Lung (tissue), 12 donors: ENCODE results near the gene HMGXB4. TPM values are rescaled to one million over a fixed set of nuclear protein-coding genes. Genes with fewer than 3 reads are reported as not detected.

Source experiments
- ATAC-seq: fragments of 200-7000 bp; cut with Tn5 transposase; one replicate; pipeline ENCODE4 v1.9.1; 2020; ENCODE audit warnings: moderate number of reproducible peaks; ENCODE audit not compliant: insufficient read depth, low FRiP score
- DNase-seq, 3 donors: peaks; one replicate each; pipeline ENCODE4 v3.0.0-alpha.2; 2013 to 2017
- H3K27ac ChIP-seq, 2 donors: one replicate each; pipeline ENCODE4 v1.5.1; 2013; ENCODE audit warnings: mild to moderate bottlenecking in 2 of 2, moderate library complexity in 2 of 2, control low read depth in 1 of 2, inconsistent platforms in 1 of 2, low read depth in 1 of 2, low read length in 1 of 2
- H3K27me3 ChIP-seq, 3 donors: one replicate each; pipeline ENCODE4 v1.5.1; 2013; ENCODE audit warnings: low read length in 2 of 3; ENCODE audit not compliant: control insufficient read depth in 3 of 3, insufficient read depth in 3 of 3
- H3K36me3 ChIP-seq, 4 donors: one replicate each; pipeline ENCODE4 v1.5.1; 2013; ENCODE audit warnings: low read length in 4 of 4, mild to moderate bottlenecking in 1 of 4, moderate library complexity in 1 of 4; ENCODE audit not compliant: control insufficient read depth in 4 of 4, insufficient read depth in 4 of 4
- H3K4me1 ChIP-seq, 5 donors: one replicate each; pipeline ENCODE4 v1.5.1; 2013; ENCODE audit warnings: low read length in 5 of 5, mild to moderate bottlenecking in 2 of 5, moderate library complexity in 1 of 5; ENCODE audit not compliant: control insufficient read depth in 5 of 5, insufficient read depth in 5 of 5
- H3K4me3 ChIP-seq: one replicate; pipeline ENCODE4 v1.5.1; 2013; ENCODE audit warnings: mild to moderate bottlenecking, control low read depth, moderate library complexity
- H3K9ac ChIP-seq, 2 donors: one replicate each; pipeline ENCODE4 v1.5.1; 2013; ENCODE audit warnings: low read length in 2 of 2, control low read depth in 1 of 2; ENCODE audit not compliant: insufficient read depth in 1 of 2
- H3K9me3 ChIP-seq, 4 donors: one replicate each; pipeline ENCODE4 v1.5.1; 2013; ENCODE audit warnings: low read length in 3 of 4, mild to moderate bottlenecking in 1 of 4, moderate library complexity in 1 of 4; ENCODE audit not compliant: control insufficient read depth in 4 of 4, insufficient read depth in 3 of 4
- WGBS, 2 donors: extraction: QIAGEN DNeasy Blood & Tissue Kit; methylation state at CpG; one replicate each; pipeline ENCODE4 v1.1.7; 2013; 5-methylcytosine and 5-hydroxymethylcytosine counted together
- polyA plus RNA-seq, 2 donors: library from polyadenylated mRNA; stranded (reverse); fragments of 200-250 nt; gene quantifications; one replicate each; pipeline ENCODE4 v1.2.1, GENCODE V29; 2013
- total RNA-seq, 2 donors: library from RNA; depleted of rRNA in 1 of 2; stranded (reverse); fragments of >200 nt in 1 of 2; gene quantifications; one replicate each; pipeline ENCODE4 v1.2.1, GENCODE V29; 2014 to 2021
- TF ChIP-seq, protein P1 (sequence below): IDR thresholded peaks from 2 replicates; pipeline ENCODE4 v1.5.1; 2012; ENCODE audit warnings: mild to moderate bottlenecking; ENCODE audit errors: control extremely low read depth, extremely low read depth
- donor health status: control.
- donor health status: control.
- donor health status: Bipolar disorder and iron deficiency.
- donor health status: healthy.
- donor health status: DM: yes; HTN: yes; CAD: no.

The HMGXB4 gene
- total and polyA plus RNA-seq, 4 donors: 7.6 to 24.5 (median 12.3) TPM

DNA sequence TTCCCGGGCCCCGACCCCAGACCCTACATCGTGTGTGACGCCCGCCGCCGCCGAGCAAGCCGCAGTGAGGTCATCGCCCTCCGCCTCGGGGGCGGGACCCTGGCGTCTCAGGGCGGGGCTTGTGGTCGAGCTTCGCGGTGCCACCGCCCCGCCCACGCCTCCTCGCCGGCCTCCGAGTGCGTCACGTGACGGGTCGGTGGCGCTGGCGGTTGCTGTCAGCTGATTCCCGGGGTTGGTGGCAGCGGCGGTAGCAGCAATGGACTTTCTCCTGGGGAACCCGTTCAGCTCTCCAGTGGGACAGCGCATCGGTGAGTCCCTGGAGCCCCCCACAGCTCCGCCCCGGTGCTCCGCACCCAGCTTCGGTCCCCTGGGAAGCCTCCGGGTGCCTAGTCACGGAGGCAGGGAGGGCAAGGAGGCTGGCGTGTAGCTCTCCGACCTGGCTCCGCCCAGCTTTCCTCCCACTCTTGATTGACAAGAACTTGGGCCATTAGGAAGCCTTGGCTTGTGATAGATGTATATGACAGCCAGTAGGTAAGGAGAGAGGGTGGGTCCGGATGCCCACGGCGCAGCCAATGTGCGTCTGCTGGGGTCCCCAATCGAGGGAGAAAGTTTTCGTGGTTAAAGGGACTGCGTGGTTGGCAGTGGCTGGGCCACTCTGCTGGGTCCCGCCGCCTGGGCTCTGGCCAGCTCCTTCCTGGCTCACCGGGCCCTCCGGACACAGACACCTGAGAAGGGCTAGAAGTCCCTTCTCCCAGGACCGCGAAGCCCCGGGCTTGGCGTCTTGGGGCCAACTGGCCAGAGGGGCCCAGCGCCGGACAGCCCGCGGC is 42.6 kb downstream of the HMGXB4 start, which contains the start of gene TOM1:
TOM1 (plus strand) TSS at position 222 of the 827 bp plus-strand sequence; CDS start at position 257, 35 bp downstream.
- 0% methylated on average over 44 to 64 of the region's 64 CpGs for WGBS, 2 donors
- peaks cover 3 to 14% (median 6%) of the 10 kb centered on the region in 4 donors for H3K36me3 ChIP-seq
- peak within 1 kb of the TSS; percentile 89 to 98 for H3K9ac ChIP-seq
- no peaks in the 10 kb centered on the region for H3K9me3 ChIP-seq
- ATAC-seq (peak; percentile 92), DNase-seq (peak; percentile 97 to 99 (median 99))
- TF ChIP-seq, protein P1, sequence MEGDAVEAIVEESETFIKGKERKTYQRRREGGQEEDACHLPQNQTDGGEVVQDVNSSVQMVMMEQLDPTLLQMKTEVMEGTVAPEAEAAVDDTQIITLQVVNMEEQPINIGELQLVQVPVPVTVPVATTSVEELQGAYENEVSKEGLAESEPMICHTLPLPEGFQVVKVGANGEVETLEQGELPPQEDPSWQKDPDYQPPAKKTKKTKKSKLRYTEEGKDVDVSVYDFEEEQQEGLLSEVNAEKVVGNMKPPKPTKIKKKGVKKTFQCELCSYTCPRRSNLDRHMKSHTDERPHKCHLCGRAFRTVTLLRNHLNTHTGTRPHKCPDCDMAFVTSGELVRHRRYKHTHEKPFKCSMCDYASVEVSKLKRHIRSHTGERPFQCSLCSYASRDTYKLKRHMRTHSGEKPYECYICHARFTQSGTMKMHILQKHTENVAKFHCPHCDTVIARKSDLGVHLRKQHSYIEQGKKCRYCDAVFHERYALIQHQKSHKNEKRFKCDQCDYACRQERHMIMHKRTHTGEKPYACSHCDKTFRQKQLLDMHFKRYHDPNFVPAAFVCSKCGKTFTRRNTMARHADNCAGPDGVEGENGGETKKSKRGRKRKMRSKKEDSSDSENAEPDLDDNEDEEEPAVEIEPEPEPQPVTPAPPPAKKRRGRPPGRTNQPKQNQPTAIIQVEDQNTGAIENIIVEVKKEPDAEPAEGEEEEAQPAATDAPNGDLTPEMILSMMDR: no peak
- H3K4me1 ChIP-seq: peaks cover 0 to 13% (median 5%) of the 10 kb centered on the region in 5 donors
- no peaks in the 10 kb centered on the region for H3K27me3 ChIP-seq
- peak within 1 kb of the TSS; percentile 65 for H3K4me3 ChIP-seq
- peak within 1 kb of the TSS; percentile 92 to 96 for H3K27ac ChIP-seq

DNA sequence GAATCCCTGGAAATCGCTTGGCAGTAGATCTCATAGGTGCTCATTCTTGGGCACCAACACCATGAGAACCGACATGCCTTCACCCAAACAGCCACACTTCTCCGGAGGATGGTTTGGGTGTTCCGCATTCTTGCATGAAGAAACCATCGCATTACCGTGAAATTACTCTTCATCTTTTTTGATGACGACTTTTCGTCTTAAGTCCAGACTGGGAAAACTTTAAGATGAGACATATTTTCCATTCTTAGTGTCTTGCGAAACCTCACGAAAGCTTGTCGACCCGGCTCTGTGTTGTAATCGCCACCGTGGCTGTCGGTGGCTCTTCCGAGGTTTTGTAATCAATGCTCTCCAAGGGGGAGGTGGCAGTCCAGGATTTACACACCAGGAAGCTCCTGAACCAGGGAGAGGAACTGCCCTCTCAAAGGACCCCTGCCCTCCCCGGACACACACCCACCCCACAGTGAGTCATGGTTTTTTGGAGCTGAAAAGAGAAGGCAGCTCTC is 44.1 kb downstream of the HMGXB4 start:
- peaks cover 0 to 17% (median 7%) of the 10 kb centered on the region in 5 donors for H3K4me1 ChIP-seq
- H3K4me3 ChIP-seq: no peak overlapping the region
- DNase-seq (peak in 2 of 3 donors; percentile 28 to 59), ATAC-seq (peak; percentile 29)
- WGBS, 2 donors: 20 to 39% methylated on average over 17 of the region's 17 CpGs
- H3K9ac ChIP-seq: peak overlapping the region in 1 of 2 donors; percentile 19
- H3K27me3 ChIP-seq: no peaks in the 10 kb centered on the region
- TF ChIP-seq, protein P1: no peak
- H3K9me3 ChIP-seq: no peaks in the 10 kb centered on the region
- peaks cover 0 to 8% (median 4%) of the 10 kb centered on the region in 4 donors for H3K36me3 ChIP-seq
- H3K27ac ChIP-seq: peak overlapping the region; percentile 92 to 95

DNA sequence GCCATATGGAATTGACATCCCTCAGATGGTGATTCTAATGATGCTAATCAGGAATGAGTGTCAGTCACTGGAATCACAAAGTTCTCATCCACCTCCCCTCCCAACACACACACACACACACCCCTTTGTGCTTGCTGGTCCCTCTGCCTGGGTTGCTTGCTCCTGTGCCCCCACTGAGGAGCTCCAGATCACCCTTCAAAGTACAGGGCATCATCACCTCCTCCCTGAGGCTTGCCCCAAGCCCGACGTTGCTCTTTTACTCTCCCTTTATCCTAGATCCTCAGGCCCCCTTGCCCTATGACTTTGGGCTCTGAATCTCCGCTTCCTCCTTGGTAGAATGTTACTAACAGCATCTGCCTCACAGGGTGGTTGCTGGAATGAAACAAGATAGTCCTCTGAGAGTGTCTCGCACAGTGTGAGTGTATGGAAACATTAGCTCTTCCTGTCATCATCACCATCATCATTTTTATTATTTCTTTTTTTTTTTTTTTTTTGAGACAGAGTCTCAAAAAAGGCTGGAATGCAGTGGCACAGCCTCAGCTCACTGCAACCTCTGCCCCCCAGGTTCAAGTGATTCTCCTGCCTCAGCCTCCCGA is 45.8 kb downstream of the HMGXB4 start:
- no peaks in the 10 kb centered on the region for H3K27me3 ChIP-seq
- WGBS, 2 donors: 91 to 94% methylated on average over 5 of the region's 5 CpGs
- H3K4me1 ChIP-seq: peaks cover 0 to 23% (median 10%) of the 10 kb centered on the region in 5 donors
- no peaks in the 10 kb centered on the region for H3K9me3 ChIP-seq
- H3K36me3 ChIP-seq: peaks cover 0 to 8% (median 3%) of the 10 kb centered on the region in 4 donors
- ATAC-seq (no peak), DNase-seq (no peak)
- no peak overlapping the region for H3K27ac ChIP-seq
- H3K4me3 ChIP-seq: no peak overlapping the region
- no peak overlapping the region for H3K9ac ChIP-seq
- TF ChIP-seq, protein P1: no peak
